NCI-H1105 (cell line): ENCODE data around the gene MAP4K3.

ENCODE experiments used
- DNase-seq: peaks from one replicate; lab custom pipeline; 2025; lab: John Stamatoyannopoulos, UW

The MAP4K3 gene

DNA sequence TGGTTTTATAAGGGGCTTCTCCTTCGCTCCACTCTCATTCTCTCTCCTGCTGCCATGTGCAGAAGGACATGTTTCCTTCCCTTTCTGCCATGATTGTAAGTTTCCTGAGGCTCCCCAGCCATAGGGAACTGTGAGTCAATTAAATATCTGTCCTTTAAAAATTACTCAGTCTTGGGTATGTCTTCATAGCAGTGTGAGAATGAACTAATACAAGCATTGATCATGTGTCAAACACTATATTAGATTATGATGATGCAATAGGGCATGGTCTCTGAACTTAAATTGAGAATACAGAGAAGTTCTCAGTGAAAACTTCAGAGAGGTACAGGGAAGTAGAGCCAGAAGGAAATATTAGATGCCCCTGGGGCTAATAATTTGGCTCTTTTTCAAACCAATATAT is 5.9 kb upstream of the MAP4K3 start:
- no peak for DNase-seq

DNA sequence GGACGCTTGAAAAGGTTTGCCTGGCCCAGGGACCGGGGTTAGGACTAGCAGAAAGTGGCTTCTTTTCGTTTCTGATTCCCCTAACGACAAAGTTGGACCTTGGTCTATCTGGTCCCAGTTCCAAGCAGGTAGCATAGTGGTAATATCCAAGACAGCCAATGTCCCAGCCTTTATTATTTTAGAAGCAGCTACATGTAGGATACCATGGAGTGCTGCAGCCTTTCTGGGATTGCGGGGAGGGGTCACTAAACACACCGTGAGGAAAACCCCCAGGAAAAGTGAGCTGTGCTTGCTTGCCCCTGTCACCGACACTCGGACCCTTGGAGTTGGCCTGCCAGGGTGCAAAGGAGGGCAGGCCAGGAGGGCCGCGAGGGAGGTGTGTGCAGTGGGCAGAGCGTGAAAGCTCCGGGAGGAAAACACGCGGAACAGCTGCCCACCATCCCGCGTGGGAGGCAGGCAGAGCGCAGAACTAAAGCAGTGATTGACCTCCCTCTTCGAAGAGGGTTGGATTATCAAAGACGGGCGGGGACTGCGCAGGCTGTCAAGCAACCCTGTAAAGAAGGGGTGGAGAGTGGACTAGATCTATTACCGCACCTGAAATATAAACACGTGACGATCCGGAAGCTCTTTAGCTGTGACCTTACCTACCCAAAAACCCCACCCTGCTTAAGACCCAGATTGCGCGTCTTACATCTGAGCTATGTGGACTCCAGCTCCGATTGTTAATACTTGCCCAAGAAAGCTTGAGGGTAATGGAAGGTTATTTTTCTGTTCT is 624 bp upstream of the MAP4K3 start:
- no peak for DNase-seq

DNA sequence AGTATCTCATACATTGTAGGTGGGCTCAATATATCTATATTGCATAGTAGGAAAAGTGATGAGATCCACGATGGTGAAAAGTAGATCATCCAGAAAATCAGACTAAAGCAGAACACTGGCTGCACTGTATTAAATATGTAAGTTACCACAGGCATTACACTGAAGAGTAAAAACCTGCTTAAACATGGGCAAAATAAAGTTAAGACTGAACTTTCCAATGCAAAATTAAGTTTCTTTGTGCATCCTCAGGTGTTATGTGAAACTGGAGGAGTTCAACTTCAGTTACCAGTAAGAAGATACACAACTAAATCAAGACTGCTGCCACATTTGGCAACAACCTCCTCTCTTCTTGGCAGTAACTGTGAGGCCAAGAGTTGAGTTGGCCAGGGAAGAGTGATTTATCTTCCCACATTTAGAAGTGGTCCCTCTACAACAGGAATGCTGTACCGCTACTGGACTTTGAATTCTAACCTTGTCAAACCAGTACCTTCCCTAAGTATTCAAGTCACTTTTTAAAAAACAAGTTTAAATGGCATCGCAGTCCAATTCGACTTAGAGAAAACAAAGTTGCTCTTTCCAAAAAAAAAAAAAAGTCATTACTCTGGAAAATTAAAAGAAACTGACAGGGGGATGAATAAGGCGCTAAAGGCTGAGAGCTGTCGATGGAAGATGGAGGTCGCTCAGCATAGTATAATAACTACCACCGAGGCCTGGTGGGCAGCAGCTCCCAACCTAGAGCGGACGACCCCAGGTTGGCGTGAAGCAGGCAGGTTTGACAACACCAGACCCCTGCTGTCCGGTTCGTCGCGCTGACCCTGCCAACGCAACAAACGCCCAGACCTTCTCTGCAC is 1.1 kb downstream of the MAP4K3 start:
- no peak for DNase-seq

DNA sequence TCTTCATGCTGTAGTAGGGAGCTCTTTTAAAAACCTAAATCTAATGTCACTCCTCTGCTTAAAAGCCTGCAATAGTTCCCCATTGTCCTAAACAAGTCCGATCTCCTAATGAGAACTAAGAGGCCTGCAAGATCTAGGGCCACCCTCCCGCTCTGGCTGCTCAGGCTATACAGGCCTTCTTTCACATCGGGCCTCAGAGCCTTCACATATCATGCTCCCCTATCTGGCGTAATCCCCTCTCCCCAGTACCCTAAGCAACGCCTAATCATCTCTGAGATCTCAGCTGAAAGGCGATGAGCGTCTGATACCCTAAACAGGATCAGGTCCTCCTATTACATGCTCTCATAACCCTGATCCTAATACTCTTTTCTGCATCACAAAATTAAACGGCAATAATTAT is 1.9 kb downstream of the MAP4K3 start:
- no peak for DNase-seq

DNA sequence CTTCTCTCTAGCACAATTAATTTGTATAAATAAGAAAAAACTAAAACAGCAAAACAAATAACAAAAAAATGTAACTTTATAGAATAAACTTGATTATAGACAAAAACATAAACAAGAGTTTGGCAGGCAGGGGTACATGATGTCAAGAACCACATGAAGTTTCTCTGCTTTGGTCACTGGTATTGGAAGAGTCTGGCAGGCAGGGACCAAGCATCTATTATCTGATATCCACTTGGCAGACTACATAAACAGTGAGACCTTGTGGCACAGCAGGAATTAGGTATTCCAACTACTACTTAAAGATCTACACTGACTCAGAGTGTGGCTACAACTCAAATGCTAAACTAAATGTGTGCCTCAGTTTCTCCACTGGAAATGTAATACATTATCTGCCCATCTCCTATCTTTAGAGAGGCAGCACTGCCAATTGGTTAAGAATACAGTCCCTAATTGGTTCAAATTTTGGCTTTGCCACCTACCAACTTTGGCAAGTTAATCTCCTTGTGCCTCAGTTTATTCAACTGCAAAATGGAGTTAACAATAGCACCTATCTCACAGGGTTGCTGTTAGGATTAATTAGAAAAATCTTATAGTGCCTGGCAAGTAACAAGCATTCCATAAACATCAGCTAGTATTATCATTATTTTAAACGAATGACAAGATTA is 2.7 kb downstream of the MAP4K3 start:
- DNase-seq, result no peak

DNA sequence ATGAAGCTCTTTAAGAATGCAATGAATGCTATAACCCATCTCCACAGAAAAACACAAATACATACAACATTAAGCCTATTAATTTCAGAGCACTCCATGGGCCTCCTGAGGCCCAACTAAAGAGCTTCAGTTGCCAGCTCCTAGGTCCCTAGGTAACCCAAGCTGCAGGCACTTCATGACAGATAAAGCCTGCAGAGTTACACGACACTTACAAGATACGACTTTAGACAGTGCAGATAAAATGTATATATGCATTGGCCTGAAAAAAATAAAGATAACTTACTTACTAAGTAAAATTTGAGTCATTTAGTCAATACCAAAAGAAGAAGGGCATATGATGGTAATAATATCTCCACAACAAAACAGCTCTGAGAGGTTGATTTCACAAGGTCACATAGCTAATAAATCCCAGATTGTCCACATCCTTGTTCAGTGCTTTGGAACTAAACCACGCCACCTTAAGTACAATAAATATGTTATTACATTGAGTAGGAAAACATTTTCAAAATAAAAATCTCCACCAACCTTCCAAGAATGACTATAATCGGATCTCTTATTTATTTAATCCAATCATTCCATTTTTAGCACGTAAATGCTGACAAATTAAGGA is 3.4 kb downstream of the MAP4K3 start:
- no peak for DNase-seq

DNA sequence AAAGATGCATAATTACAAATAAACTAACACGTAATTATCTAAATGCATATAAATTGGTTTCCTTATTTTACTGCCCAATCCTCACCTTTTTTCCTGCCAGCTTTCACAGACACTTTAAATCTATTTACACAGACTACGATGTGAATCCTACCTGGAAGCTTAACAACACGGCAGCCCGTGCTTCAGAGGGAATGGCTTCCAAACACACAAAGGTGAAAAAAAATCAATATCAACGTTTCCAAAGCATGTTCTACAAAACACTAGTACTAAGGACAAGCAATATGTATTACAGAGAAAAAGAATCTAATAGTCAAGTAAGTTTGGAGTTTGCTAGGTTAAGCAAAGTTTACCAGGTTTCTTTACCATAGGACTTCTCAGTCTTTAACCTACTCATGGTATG is 4.4 kb downstream of the MAP4K3 start:
- no peak for DNase-seq

DNA sequence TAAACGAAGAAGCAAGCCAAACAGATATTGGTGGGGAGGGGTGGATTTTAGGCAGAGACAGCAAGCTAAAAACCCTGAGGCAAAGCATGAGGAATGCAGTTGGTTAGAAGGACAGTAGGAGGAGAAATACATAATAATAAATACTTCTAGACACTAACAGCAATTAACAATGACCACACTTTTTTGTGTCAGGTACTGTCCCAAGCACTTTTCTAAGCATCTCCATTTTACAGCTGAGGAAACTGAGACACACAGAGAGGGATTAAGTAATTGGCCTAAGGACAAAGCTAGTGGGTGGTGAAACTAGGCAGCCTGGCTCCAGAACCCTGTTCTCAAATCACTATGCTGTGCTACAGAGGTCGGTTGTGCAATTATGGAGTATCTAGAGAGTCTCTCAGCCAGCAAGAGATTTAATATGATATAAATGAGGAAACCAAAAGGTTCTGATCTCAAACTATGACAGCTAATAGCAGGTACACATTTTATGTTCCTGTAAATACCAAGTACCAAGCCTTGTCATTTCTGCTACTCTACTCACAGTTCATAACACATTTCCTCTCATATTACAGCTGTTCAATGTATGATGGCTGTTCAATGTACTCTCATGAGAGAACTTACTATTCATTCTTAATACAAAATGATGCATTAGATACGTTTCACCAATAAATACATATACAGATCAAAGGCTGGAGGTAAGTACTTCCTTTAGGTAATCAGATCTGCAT is 5.3 kb downstream of the MAP4K3 start:
- DNase-seq, result no peak

DNA sequence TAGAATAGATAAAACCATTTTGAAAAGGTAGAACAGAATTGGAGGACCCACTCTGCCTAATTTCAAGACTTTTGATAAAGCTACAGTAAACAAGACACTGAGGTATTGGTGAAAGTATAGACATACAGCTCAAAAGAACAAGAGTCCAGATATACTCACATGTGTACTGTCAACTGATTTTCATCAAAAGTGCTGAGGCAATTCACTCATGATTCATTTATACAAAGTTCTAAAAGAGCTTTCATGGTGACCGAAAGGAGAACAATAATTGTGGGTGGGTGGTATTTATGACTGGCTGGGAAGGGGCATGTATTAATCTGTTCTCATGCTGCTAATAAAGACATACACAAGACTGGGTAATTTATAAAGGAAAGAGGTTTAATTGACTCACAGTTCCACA is 7.3 kb downstream of the MAP4K3 start:
- no peak for DNase-seq

DNA sequence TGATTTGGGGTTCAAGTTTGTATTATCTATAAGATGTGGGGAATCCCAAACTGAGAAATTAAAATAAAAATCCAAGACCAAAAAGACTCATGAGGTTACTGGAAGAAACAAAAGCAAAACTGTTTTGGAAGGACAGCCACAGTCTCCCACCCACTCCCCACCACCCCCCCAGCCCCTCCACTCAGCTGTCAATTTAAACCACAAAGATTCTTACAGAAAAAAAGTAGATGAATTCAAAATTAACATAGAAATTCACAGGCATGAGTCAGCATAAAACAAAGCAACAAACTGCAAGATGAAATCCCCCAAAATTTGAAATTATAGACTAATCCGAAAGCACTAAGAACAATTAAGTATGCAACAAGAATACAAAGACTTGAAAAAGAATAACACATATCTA is 12.1 kb downstream of the MAP4K3 start:
- DNase-seq, result no peak

DNA sequence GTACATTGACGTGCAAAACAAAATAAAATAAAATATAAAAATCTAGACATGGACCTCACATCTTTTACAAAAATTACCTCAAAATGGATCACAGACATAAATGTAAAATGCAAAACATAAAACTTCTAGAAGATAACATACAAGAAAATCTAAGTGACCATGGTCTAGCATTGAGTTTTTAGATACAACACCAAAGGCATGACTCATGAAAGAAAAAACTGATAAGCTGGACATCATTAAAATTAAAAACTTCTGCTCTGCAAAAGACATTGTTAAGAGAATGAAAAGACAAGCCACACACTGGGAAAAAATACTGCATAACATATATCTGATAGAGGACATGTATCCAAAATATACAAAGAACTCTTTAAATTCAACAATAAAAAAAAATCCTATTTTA is 14.4 kb downstream of the MAP4K3 start:
- no peak for DNase-seq

DNA sequence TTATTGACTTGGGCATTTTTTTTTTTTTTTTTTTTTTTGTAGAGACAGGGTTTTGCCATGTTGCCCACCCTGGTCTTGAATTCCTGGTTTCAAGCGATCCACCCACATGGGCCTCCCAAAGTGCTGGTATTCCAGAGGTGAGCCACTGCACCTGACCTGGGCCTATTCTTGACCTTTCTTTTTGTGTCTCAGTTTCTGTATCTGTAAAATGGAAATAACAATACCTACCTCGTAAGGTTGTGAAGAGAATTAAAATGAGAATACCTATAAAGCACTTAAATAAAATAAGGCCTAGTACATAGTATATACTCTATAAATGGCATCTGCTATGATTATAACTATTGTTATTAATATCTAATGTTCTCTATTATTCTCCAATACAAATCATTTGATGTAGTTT is 15.7 kb downstream of the MAP4K3 start:
- no peak for DNase-seq

DNA sequence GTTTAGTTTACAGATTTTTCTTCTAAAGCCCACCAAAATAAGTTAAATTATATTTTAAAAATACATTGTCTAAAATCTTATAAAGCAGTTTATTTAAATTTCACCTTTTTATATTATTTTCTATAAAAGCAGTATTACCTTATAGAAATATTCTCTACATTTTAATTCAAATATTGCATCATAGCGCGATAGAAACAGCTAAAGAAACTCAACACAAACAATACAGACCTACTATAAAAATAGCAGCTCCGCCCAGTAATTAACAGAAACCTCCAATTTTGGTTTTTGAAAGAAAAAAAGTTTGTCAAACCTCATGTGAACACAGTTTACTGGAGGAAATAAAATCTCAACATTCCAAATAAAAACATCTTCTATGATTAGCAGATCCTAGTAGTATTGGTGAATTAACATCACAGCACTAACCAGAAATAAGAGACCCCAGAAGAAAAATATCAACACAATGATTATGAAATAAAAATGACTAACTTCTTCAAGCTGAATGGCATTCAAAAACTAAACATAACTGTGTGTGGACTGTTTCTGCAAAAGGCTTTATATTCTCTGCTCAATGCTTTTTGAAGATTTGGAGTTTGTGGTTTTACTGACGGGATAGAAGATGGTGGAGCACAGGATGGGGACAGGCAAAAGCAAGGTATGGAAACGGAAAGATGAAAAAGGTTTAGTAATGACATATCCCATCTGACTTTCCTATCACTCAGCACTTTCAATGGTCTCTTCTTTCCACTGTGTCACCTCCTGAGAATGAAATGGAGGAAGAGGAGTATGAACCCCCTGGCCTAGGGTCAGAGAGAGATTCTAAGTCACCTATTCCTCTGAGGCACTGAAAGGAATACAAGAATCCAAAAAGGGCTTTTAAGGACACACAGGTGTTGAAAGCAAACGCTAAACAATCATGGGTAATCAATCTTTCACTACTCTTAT is 17.5 kb downstream of the MAP4K3 start:
- DNase-seq, result no peak

DNA sequence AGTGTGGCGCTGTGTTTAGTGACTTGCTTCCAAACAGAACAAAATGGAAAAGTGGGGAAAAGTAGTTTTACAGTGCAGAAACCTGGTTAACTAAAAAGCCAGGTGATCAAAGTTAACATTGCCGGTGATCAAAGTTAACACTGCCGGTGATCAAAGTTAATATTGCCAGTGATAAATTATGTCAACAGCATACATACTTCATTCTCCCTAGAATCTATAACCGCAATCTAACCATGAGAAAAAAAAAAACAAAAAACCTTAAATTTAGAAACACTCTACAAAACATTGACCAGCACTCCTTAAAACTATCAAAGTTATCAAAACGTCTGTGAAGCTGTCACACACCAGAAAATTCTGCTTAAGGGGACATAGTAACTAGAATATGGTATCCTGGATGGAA is 18.6 kb downstream of the MAP4K3 start:
- no peak for DNase-seq

DNA sequence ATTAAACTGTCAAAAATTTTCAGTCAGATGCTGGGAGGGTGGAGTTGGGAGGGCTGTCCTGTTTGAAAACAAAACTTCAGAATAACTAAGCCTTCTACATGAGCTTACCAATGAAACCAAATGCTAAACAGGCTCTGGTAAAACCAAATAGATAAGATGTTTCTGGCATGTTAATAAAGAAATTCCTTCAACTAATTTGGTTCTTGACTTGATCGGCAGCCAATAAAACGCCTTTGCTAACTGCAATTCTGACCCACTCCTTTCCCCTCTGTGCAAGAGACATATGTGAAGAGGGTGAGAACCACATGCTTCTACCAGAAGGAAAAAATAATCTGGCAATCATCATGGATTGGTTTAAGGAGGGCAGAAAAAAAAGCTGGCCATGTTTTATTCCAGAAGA is 20.9 kb downstream of the MAP4K3 start:
- no peak for DNase-seq

DNA sequence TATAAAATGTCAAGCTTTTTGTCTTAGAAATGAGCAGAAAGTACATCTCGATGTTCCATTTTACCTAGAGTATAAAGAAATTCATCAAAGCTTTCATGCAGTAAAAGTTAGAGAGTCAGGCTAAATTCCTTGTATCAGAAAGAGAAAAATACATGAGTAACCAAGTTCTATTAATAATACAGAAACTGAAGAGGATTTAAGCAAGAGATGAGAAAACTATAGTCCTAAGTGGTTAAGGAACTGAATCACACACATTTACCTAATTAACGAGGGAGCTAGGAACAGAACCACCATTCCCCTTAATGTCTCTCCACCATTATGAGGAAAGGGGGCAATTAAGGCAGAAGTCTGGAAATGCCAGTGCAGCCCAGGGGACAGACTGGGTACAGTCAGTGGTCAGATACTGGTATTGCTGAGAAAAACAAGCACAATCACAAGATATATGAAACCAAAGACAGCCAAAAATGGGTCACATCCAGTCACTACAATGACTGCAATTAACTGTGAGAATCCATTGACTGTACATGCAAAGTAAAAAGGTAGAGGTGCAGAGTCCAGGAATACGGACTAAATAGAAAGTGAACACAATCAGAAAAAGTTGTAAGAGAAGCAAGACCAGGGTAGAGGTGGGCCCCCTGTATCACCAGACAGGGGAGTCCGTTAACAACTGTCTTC is 23.9 kb downstream of the MAP4K3 start:
- no peak for DNase-seq

DNA sequence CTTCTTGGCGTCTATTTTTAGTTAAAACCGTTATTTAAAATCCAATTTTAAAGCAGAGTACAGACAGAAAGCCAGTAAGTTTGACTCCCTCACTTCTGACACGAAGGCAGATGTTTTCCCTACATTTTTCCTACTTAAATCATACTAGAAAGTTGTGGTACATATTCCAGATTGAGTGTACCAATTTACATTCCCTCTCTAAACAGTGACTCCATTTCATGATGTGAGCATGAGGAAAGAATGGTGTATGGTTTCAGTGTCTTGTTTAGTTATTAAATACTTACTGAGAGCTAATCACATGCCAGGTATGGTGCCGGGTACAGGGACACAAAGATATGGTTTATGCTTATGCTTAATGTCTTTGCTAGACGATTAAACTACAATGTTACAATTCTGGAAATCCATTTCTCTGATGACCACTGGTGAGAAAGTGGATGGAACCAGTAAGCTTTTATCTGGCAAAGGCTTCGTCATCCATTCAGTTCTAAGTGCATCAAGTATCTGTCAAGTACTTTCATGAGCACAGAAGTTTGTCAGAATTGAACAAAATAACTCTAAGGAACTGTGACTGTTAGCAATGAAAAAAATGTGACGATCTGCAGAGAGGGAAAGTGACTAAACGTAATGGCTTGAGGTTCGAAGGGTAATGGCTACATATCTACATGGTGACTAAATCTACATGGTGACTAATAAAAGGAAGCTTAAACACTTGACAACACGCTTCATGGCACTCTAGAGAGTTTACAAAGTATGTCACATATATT is 25.7 kb downstream of the MAP4K3 start:
- DNase-seq, result no peak

DNA sequence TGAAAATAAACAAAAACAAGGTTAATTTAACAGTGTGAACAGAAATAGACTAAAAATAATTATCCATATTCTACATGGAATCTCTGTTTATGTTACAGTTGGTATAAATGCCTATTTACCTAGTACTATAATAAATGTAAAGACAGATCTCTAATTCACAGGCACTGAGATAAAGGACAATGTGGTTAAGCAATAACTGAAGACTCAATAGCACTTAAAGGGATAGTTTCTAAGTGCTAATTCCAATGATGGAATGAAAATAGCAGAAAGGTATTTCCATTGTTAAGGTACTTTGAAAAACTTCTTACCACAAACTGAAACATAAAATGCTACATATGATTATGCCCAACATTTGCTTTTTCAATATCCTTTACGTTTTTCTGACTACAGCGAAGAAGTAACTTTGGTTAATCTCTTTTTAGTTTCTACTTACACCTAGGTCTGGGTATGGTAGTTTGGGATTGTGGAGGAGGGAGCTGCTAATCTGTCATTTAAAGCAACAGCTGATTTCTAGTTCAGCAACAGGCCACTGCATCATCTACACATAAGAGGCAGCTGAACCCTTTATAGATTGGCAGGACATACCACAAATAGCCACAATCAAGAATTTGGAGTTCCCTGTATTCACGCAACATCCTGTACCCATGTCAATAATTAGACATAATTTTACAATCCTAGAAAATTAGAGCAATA is 27.2 kb downstream of the MAP4K3 start:
- no peak for DNase-seq
